Motor neuron (in vitro differentiated cells): Measurements from ENCODE around the gene RWDD1. TPM values are rescaled to one million over a fixed set of nuclear protein-coding genes. Genes with fewer than 3 reads are reported as not detected.

Source experiments
- ATAC-seq, 8 experiments: fragments of 200-7000 bp; cut with Tn5 transposase; replicated peaks in 6 of 8; 2 replicates each; pipeline ENCODE4 v1.8.0; 2021; ENCODE audit warnings: mild to moderate bottlenecking in 8 of 8, moderate library complexity in 8 of 8
- H3K27ac ChIP-seq, 2 donors: fragments of 250-450 bp; sonication (Bioruptor Pico); 2 replicates each; pipeline ENCODE4 v1.9.0; 2021; ENCODE audit warnings: antibody characterized with exemption in 2 of 2, mild to moderate bottlenecking in 2 of 2, moderate library complexity in 1 of 2
- H3K4me1 ChIP-seq, 2 donors: fragments of 250-450 bp; sonication (Bioruptor Pico); replicated peaks in 1 of 2; 2 replicates each; pipeline ENCODE4 v1.6.1; 2021; ENCODE audit warnings: antibody characterized with exemption in 2 of 2, mild to moderate bottlenecking in 2 of 2, moderate library complexity in 1 of 2
- H3K4me3 ChIP-seq, 5 donors: fragments of 250-450 bp; sonication (Bioruptor Pico); 2 replicates each; pipeline ENCODE4 v1.9.0; 2021; ENCODE audit warnings: antibody characterized with exemption in 5 of 5, mild to moderate bottlenecking in 5 of 5, moderate library complexity in 4 of 5
- WGBS, 10 experiments: fragments of 450-650 bp; shearing (Covaris generic); methylation state at CpG; one replicate each; pipeline ENCODE4 v1.0.0; 2022; 5-methylcytosine and 5-hydroxymethylcytosine counted together
- in situ Hi-C, 9 experiments: fragments of 400-800 bp; cut with MboI; loops; one replicate each; pipeline ENCODE4 v1.15.0; 2021; ENCODE audit warnings: low sequenced_read_pairs in 9 of 9, low pct_unique_long_range_greater_than_20kb in 2 of 9; ENCODE audit not compliant: unreplicated experiment in 9 of 9
- total RNA-seq, 8 experiments: library from RNA; unstranded; fragments of 300-600 nt; gene quantifications; 2 replicates each; pipeline versions ENCODE4 v1.2.3 to v1.2.4, GENCODE V29; 2022

The RWDD1 gene
- total RNA-seq, 8 experiments from 2014 or later = 39.5 to 53.6 (median 45.1) TPM

- 25 to 100% (median 95%) methylated on average over 1 to 4 of the region's 4 CpGs; no CpG with 5 or more reads in 3 of the 10 experiments for WGBS, 10 experiments
- H3K27ac ChIP-seq = no peak overlapping the region
- no peaks in the 10 kb centered on the region for H3K4me1 ChIP-seq
- in situ Hi-C loops = loop anchor here in 5 of 9 experiments (10.0 to 25.0 kb wide), 3 partner anchors 275 to 300 kb away; partner anchors contain the start of genes TSPYL1 (in 3 of the 5) and TSPYL4 (in 1 of the 5)
- H3K4me3 ChIP-seq = no peak overlapping the region
- ATAC-seq = no peak
Observed at GRCh38 chr6:116562019-116562403, 9.3 kb upstream of the RWDD1 start.

GRCh38 chr6:116562614-116563013 lies 8.7 kb upstream of the RWDD1 start:
- Histone ChIP-seq H3K4me3 (no peak overlapping the region), H3K4me1 (no peaks in the 10 kb centered on the region), H3K27ac (no peak overlapping the region)
- ATAC-seq = no peak
- in situ Hi-C loops = loop anchor here in 5 of 9 experiments (10.0 to 25.0 kb wide), 3 partner anchors 275 to 300 kb away; partner anchors contain the start of genes TSPYL1 (in 3 of the 5) and TSPYL4 (in 1 of the 5)
- 20 to 100% (median 63%) methylated on average over 1 to 3 of the region's 3 CpGs; no CpG with 5 or more reads in 3 of the 10 experiments for WGBS, 10 experiments

- 40 to 100% (median 88%) methylated on average over 1 to 4 of the region's 9 CpGs; no CpG with 5 or more reads in 2 of the 10 experiments for WGBS, 10 experiments
- Histone ChIP-seq H3K27ac (no peak overlapping the region), H3K4me3 (no peak overlapping the region), H3K4me1 (no peaks in the 10 kb centered on the region)
- ATAC-seq = no peak
- in situ Hi-C loops = loop anchor here in 5 of 9 experiments (10.0 to 25.0 kb wide), 3 partner anchors 277 to 302 kb away; partner anchors contain the start of genes TSPYL1 (in 3 of the 5) and TSPYL4 (in 1 of the 5)
Observed at GRCh38 chr6:116563830-116564229, 7.5 kb upstream of the RWDD1 start.

DNA sequence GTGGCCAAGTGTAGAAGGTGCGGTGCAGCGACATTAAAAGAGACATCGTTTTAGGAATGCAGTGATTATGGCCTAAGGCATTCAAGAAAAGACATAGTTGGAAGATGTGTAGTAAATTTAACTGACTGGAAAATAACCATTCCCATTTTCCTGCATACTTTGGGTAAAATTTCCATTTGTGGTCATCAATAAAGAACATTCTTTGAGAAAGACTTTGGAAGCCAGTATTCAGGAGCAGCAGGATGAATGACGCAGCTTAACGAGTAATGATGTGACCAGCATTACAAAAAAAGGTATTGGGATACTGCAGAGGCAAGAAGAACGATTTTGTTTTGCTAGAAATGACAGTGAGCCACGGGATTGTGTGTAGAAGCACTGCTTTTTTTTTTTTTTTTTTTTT lies 7.0 kb upstream of the RWDD1 start:
- peak in 1 of 8 experiments; percentile 28 for ATAC-seq
- Histone ChIP-seq H3K4me3 (no peak overlapping the region), H3K4me1 (no peaks in the 10 kb centered on the region), H3K27ac (no peak overlapping the region)
- in situ Hi-C loops = loop anchor here in 5 of 9 experiments (10.0 to 25.0 kb wide), 3 partner anchors 277 to 302 kb away; partner anchors contain the start of genes TSPYL1 (in 3 of the 5) and TSPYL4 (in 1 of the 5)
- WGBS, 10 experiments = 43 to 90% (median 69%) methylated on average over 3 to 7 of the region's 7 CpGs; no CpG with 5 or more reads in 1 of the 10 experiments

GRCh38 chr6:116564921-116565872 lies 6.1 kb upstream of the RWDD1 start:
- in situ Hi-C loops = loop anchor here in 5 of 9 experiments (10.0 to 25.0 kb wide), 3 partner anchors 278 to 303 kb away; partner anchors contain the start of genes TSPYL1 (in 3 of the 5) and TSPYL4 (in 1 of the 5)
- Histone ChIP-seq H3K27ac (no peak overlapping the region), H3K4me1 (peaks cover 0 to 3% of the 10 kb centered on the region in 2 donors), H3K4me3 (no peak overlapping the region)
- peak in 3 of 8 experiments; percentile 30 to 67 (median 34) for ATAC-seq
- 63 to 94% (median 87%) methylated on average over 5 to 13 of the region's 42 CpGs; no CpG with 5 or more reads in 3 of the 10 experiments for WGBS, 10 experiments

- H3K4me3 ChIP-seq = no peak overlapping the region
- H3K27ac ChIP-seq = no peak overlapping the region
- no peak for ATAC-seq
- in situ Hi-C loops = loop anchor here in 5 of 9 experiments (10.0 to 25.0 kb wide), 3 partner anchors 281 to 306 kb away; partner anchors contain the start of genes TSPYL1 (in 3 of the 5) and TSPYL4 (in 1 of the 5)
- peaks cover 5 to 6% of the 10 kb centered on the region in 2 donors for H3K4me1 ChIP-seq
Observed at GRCh38 chr6:116568111-116568510, 3.2 kb upstream of the RWDD1 start.

- WGBS, 10 experiments = 68 to 97% (median 79%) methylated on average over 1 to 7 of the region's 7 CpGs
- Histone ChIP-seq H3K4me1 (peaks cover 7 to 9% of the 10 kb centered on the region in 2 donors), H3K4me3 (no peak overlapping the region), H3K27ac (no peak overlapping the region)
- ATAC-seq = no peak
- in situ Hi-C loops = loop anchor here in 5 of 9 experiments (10.0 to 25.0 kb wide), 3 partner anchors 282 to 307 kb away; partner anchors contain the start of genes TSPYL1 (in 3 of the 5) and TSPYL4 (in 1 of the 5)
Observed at GRCh38 chr6:116568821-116569755, 2.2 kb upstream of the RWDD1 start.

DNA sequence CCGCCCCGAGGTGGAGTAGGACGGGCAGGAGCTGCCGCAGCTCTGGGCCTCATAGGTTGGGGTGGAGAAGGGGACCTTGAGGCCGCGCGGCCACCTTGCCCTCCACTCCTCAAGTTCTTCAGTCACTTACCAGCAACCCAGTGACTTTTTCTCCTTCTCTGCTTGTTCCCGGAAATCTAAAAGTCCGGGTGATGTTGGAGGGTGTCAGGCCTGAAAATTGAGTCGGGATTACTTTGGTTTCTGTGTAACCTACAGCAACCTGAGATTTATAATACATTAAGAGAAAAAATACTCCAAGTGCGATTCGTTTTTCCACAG lies 338 bp downstream of the RWDD1 start:
- peak overlapping the region; percentile 54 to 93 (median 75) for H3K4me3 ChIP-seq
- 0 to 6% (median 0%) methylated on average over 1 to 10 of the region's 12 CpGs; no CpG with 5 or more reads in 1 of the 10 experiments for WGBS, 10 experiments
- peak in 1 of 8 experiments; percentile 26 for ATAC-seq
- peak overlapping the region; percentile 81 to 94 for H3K27ac ChIP-seq
- peaks cover 7 to 9% of the 10 kb centered on the region in 2 donors for H3K4me1 ChIP-seq
- in situ Hi-C loops = loop anchor here in 4 of 9 experiments (25.0 kb wide), 2 partner anchors 284 to 309 kb away; partner anchors contain the start of genes TSPYL1 (in 3 of the 4) and TSPYL4 (in 1 of the 4)

DNA sequence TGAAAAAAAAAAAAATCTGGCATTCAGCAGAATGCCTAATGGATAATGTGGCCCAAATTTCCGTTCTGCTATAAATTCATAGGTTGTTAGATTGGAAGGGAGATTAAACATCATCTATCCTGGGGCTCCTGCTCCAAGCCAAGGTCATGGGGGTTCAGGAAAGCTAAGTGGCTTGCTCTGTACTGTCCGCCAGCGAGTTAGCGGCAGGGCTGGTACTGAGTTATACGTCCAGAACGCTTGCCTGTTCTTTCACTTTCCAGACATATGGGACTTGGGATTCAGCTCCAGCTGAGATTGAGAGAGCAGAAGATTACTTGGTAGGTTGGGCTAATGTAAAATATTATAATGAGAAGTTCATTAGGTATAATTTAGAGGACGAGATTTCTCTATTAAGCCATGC lies 858 bp downstream of the RWDD1 start:
- in situ Hi-C loops = loop anchor here in 4 of 9 experiments (25.0 kb wide), 2 partner anchors 285 to 310 kb away; partner anchors contain the start of genes TSPYL1 (in 3 of the 4) and TSPYL4 (in 1 of the 4)
- H3K4me3 ChIP-seq = peak overlapping the region; percentile 54 to 93 (median 75)
- peaks cover 7 to 9% of the 10 kb centered on the region in 2 donors for H3K4me1 ChIP-seq

DNA sequence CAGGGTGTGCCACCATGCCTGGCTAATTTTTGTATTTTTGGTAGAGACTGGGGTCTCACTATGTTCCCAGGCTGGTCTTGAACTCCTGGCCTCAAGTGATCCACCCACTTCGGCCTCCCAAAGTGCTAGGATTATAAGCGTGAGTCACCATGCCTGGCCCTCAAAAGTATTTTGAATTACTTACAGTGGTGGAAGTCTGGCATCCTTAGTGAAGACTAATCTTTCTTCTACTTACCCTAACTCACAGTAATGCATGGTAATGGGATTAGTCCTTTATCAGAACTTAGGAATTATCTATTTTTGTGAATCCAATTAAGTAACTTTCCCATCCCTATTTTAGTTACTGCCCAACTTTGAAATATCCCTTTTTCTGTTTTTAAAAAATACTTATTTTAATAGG lies 3.9 kb downstream of the RWDD1 start:
- Histone ChIP-seq H3K27ac (no peak overlapping the region), H3K4me1 (peaks cover 5 to 7% of the 10 kb centered on the region in 2 donors), H3K4me3 (no peak overlapping the region)
- ATAC-seq = no peak
- in situ Hi-C loops = no loop called here
- 75 to 100% (median 90%) methylated on average over 1 to 2 of the region's 2 CpGs; no CpG with 5 or more reads in 3 of the 10 experiments for WGBS, 10 experiments

More for the DNA sequence above, 858 bp downstream of the RWDD1 start:
- ATAC-seq = peak in 2 of 8 experiments; percentile 2
- WGBS, 10 experiments = 0 to 9% (median 2%) methylated on average over 1 to 7 of the region's 7 CpGs
- H3K27ac ChIP-seq = peak overlapping the region; percentile 81 to 94

DNA sequence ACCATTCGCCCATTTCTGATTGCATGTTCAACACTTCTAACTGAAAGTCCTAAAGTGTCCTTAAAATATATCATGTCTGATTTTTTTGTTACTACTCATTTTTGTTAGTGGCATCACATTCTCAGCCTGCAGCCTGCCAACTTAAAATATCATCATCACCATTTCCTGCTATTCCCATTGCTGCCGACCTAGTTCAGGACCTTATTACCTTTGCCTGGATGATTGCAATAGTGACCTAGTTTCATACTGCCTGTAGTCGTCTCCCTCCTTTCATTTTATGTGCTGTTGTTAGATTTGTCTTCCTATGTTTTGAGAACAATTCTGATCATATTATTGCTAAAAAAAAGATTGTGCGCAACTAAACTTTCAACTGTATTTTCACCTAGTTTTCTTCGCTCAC lies 6.2 kb downstream of the RWDD1 start:
- 74 to 100% (median 95%) methylated on average over 1 to 5 of the region's 5 CpGs for WGBS, 10 experiments
- no peak overlapping the region for H3K27ac ChIP-seq
- in situ Hi-C loops = no loop called here
- no peak overlapping the region for H3K4me3 ChIP-seq
- H3K4me1 ChIP-seq = peaks cover 5 to 7% of the 10 kb centered on the region in 2 donors
- no peak for ATAC-seq

GRCh38 chr6:116578335-116578734 lies 7.0 kb downstream of the RWDD1 start:
- peak in 1 of 8 experiments; percentile 66 for ATAC-seq
- Histone ChIP-seq H3K4me1 (no peaks in the 10 kb centered on the region), H3K4me3 (no peak overlapping the region), H3K27ac (no peak overlapping the region)
- in situ Hi-C loops = no loop called here
